Neuron (in vitro differentiated cells): ENCODE measurements around the gene ITM2B.

ENCODE experiments used
- H2AFZ ChIP-seq: one replicate; pipeline ENCODE4 v1.6.1; 2013; ENCODE audit warnings: low read depth, mild to moderate bottlenecking, inconsistent platforms, low read length, moderate library complexity
- H3K27me3 ChIP-seq: one replicate; pipeline ENCODE4 v1.6.1; 2013; ENCODE audit warnings: low read length; ENCODE audit not compliant: insufficient read depth
- H3K36me3 ChIP-seq: one replicate; pipeline ENCODE4 v1.6.1; 2013; ENCODE audit warnings: low read length; ENCODE audit not compliant: insufficient read depth
- H3K4me1 ChIP-seq: one replicate; pipeline ENCODE4 v1.6.1; 2013; ENCODE audit warnings: low read length; ENCODE audit not compliant: insufficient read depth
- H3K4me3 ChIP-seq: 2 replicates; pipeline ENCODE4 v1.5.1; 2013; ENCODE audit warnings: mild to moderate bottlenecking, low read length, moderate library complexity
- H3K9me3 ChIP-seq: one replicate; pipeline ENCODE4 v1.6.1; 2013; ENCODE audit warnings: low read length

ITM2B gene

GRCh38 chr13:48275507-48275906 lies 42.5 kb downstream of the ITM2B start:
- H3K27me3 ChIP-seq, result no peaks in the 10 kb centered on the region
- H3K4me3 ChIP-seq, result no peak overlapping the region
- H3K4me1 ChIP-seq, result no peaks in the 10 kb centered on the region
- no peaks in the 10 kb centered on the region for H3K9me3 ChIP-seq
- no peak overlapping the region for H2AFZ ChIP-seq
- no peaks in the 10 kb centered on the region for H3K36me3 ChIP-seq

DNA sequence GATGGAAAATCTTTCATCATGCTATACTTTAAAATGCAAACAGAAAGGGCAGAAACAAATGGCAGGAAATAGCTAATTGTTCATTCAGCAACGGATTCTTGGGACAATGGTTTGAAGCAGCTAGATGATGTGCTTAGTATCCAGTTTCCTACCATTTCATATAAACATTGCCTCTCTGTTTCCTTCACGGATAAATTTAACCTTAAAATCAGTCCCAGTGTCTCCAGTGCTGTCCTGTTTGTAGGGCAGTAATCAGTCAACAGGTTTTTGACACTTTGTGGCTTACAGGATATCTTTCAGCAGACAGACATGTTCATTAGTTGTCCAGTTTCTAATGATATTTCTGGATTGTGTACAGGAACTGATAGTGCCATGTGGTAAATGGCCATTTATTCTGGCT lies 45.8 kb downstream of the ITM2B start:
- Histone ChIP-seq H3K27me3 (no peaks in the 10 kb centered on the region), H3K4me1 (no peaks in the 10 kb centered on the region), H2AFZ (no peak overlapping the region), H3K9me3 (no peaks in the 10 kb centered on the region), H3K36me3 (no peaks in the 10 kb centered on the region), H3K4me3 (no peak overlapping the region)

DNA sequence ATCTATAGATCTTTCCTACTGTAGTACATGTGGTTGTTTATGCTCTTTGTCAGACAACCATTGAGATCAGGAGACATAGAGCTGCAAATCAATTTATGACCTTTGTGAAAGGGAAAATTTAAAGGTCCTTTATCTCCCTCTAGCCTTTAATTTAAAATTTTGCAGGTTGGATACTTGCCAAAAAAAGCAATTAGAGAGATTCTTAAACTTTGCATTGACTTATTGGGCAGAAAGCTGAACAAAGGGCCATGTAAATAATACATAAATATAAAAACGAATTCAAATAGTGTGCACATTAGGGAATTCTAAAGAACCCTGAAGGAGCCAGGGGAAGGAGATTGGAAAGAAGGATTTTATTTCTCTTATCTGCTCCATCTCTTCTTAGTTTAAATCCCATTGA lies 48.5 kb downstream of the ITM2B start:
- no peaks in the 10 kb centered on the region for H3K36me3 ChIP-seq
- H3K9me3 ChIP-seq, result no peaks in the 10 kb centered on the region
- H3K27me3 ChIP-seq, result no peaks in the 10 kb centered on the region
- no peaks in the 10 kb centered on the region for H3K4me1 ChIP-seq
- H2AFZ ChIP-seq, result no peak overlapping the region
- no peak overlapping the region for H3K4me3 ChIP-seq

DNA sequence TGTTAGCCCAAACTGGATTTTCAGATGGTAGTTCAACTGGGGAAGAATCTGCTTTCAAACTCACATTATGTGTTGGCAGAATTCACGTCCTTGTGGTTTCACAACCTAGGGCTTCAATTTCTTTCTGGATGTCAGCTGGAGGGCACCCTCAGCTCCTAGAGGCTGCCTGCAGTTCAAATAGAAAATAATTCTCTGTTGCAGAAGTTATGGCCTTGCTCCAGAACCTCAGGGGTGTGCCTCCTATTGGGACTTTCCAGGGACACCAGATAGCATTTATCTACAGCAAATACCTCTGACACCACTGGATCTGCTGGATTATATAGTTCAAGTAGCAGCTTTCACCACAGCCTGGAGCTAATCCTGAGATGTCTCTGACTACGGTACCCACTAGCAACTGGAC lies 58.7 kb downstream of the ITM2B start:
- no peaks in the 10 kb centered on the region for H3K36me3 ChIP-seq
- H3K27me3 ChIP-seq, result no peaks in the 10 kb centered on the region

GRCh38 chr13:48292650-48293049 lies 59.6 kb downstream of the ITM2B start:
- Histone ChIP-seq H3K4me1 (peaks cover 3% of the 10 kb centered on the region), H3K4me3 (no peak overlapping the region), H2AFZ (no peak overlapping the region), H3K9me3 (no peaks in the 10 kb centered on the region), H3K36me3 (no peaks in the 10 kb centered on the region), H3K27me3 (no peaks in the 10 kb centered on the region)

More for the DNA sequence above, 58.7 kb downstream of the ITM2B start:
- peaks cover 3% of the 10 kb centered on the region for H3K4me1 ChIP-seq
- H3K4me3 ChIP-seq, result no peak overlapping the region
- H2AFZ ChIP-seq, result no peak overlapping the region
- no peaks in the 10 kb centered on the region for H3K9me3 ChIP-seq

DNA sequence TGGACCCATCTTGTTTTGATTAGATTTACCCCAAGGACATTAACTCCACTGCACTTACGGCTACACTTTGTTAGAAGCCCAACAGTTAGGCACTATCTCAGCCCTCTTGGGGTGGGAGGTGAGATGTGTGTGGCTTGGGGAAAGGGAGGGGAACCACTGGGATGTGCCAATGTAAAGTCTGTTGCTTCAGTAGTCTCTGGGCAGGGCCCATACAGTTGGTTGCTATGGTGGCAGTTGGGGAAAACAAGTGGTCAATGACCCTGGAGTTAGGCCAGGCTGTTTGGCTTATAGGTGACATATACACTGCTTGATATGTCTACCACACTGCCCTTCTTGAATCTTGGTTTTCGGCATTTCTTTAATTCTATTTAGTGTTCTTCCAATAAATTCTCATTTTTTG lies 61.6 kb downstream of the ITM2B start:
- no peaks in the 10 kb centered on the region for H3K36me3 ChIP-seq
- no peak overlapping the region for H2AFZ ChIP-seq
- H3K4me1 ChIP-seq, result no peaks in the 10 kb centered on the region
- H3K27me3 ChIP-seq, result no peaks in the 10 kb centered on the region
- H3K9me3 ChIP-seq, result no peaks in the 10 kb centered on the region
- H3K4me3 ChIP-seq, result no peak overlapping the region

DNA sequence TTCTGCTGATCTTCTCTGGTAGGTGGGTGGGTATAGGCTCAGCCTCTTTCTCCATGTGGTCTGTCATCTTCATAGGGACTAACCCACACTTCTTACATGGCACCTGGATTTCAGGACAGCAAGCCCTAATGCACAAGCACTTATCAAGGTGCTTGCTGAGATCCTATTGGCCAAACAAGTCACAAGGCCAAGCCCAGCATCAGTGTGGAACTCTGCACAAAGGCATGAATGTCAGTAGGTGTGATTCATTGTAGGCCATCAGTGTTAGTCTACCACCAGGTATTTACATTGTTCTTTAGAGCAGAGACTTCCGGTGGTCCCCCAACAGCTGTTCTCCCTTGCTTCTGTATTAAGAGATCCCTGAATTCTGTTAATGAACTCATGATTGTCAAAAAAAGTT lies 62.3 kb downstream of the ITM2B start:
- H2AFZ ChIP-seq, result no peak overlapping the region
- no peaks in the 10 kb centered on the region for H3K27me3 ChIP-seq
- H3K4me1 ChIP-seq, result no peaks in the 10 kb centered on the region
- H3K9me3 ChIP-seq, result no peaks in the 10 kb centered on the region
- no peaks in the 10 kb centered on the region for H3K36me3 ChIP-seq
- no peak overlapping the region for H3K4me3 ChIP-seq

GRCh38 chr13:48296528-48296927 lies 63.5 kb downstream of the ITM2B start:
- Histone ChIP-seq H3K4me1 (no peaks in the 10 kb centered on the region), H3K9me3 (no peaks in the 10 kb centered on the region), H3K4me3 (no peak overlapping the region), H3K27me3 (no peaks in the 10 kb centered on the region), H3K36me3 (no peaks in the 10 kb centered on the region), H2AFZ (no peak overlapping the region)

GRCh38 chr13:48297131-48297786 lies 64.3 kb downstream of the ITM2B start:
- H3K27me3 ChIP-seq, result no peaks in the 10 kb centered on the region
- no peaks in the 10 kb centered on the region for H3K36me3 ChIP-seq
- no peaks in the 10 kb centered on the region for H3K9me3 ChIP-seq
- H3K4me3 ChIP-seq, result no peak overlapping the region
- H2AFZ ChIP-seq, result no peak overlapping the region
- H3K4me1 ChIP-seq, result no peaks in the 10 kb centered on the region

GRCh38 chr13:48299591-48299990 lies 66.6 kb downstream of the ITM2B start:
- no peaks in the 10 kb centered on the region for H3K27me3 ChIP-seq
- no peak overlapping the region for H3K4me3 ChIP-seq
- H2AFZ ChIP-seq, result no peak overlapping the region
- H3K9me3 ChIP-seq, result no peaks in the 10 kb centered on the region
- H3K4me1 ChIP-seq, result peaks cover 6% of the 10 kb centered on the region
- no peaks in the 10 kb centered on the region for H3K36me3 ChIP-seq

- Histone ChIP-seq H3K36me3 (no peaks in the 10 kb centered on the region), H3K27me3 (no peaks in the 10 kb centered on the region), H3K9me3 (no peaks in the 10 kb centered on the region), H3K4me3 (peak overlapping the region; percentile 95), H3K4me1 (peaks cover 14% of the 10 kb centered on the region), H2AFZ (peak overlapping the region; percentile 91)
Observed at GRCh38 chr13:48302871-48303358, 69.9 kb downstream of the ITM2B start.

GRCh38 chr13:48303359-48304142 lies 70.5 kb downstream of the ITM2B start, which contains the start of gene RB1:
RB1 (plus strand) TSS chr13:48303751; CDS start chr13:48303913, 162 bp downstream.
- H3K4me3 ChIP-seq, result peak within 1 kb of the TSS; percentile 95
- H3K27me3 ChIP-seq, result no peaks in the 10 kb centered on the region
- no peaks in the 10 kb centered on the region for H3K36me3 ChIP-seq
- peaks cover 14% of the 10 kb centered on the region for H3K4me1 ChIP-seq
- H2AFZ ChIP-seq, result peak within 1 kb of the TSS; percentile 91
- no peaks in the 10 kb centered on the region for H3K9me3 ChIP-seq

GRCh38 chr13:48304143-48304876 lies 71.3 kb downstream of the ITM2B start:
- H2AFZ ChIP-seq, result peak overlapping the region; percentile 91
- H3K36me3 ChIP-seq, result peaks cover 4% of the 10 kb centered on the region
- no peaks in the 10 kb centered on the region for H3K9me3 ChIP-seq
- H3K27me3 ChIP-seq, result no peaks in the 10 kb centered on the region
- H3K4me3 ChIP-seq, result peak overlapping the region; percentile 95
- peaks cover 14% of the 10 kb centered on the region for H3K4me1 ChIP-seq
